IMR-90 (cell line): ENCODE data around the gene ATP6V1F. TPM values are rescaled to one million over a fixed set of nuclear protein-coding genes. Genes with fewer than 3 reads are reported as not detected.

Experiments used
- ATAC-seq: fragments of 200-7000 bp; cut with Tn5 transposase; 2 replicates; pipeline ENCODE4 v1.9.1; 2020; ENCODE audit warnings: low read depth, mild to moderate bottlenecking, moderate library complexity
- BruUV-seq: library from RNA; stranded (reverse); fragments of 400-500 nt; replicated peaks from 2 replicates; lab custom pipeline; 2021; lab: Mats Ljungman, UMichigan
- CTCF ChIA-PET: fragments of 300-600 bp; formaldehyde crosslinking; extraction: SDS; loops from one replicate; lab custom pipeline; 2021; ENCODE audit warnings: antibody characterized with exemption; lab: Yijun Ruan, JAX
- POLR2A ChIA-PET: fragments of 300-600 bp; sonication (Branson Sonifier 250); formaldehyde crosslinking; loops from one replicate; lab custom pipeline; 2022; ENCODE audit warnings: antibody characterized with exemption; ENCODE audit not compliant: unreplicated experiment; lab: Charles Lee
- DNase-seq: peaks from one replicate; pipeline ENCODE4 v3.0.0; 2013
- H2AFZ ChIP-seq: replicated peaks from 2 replicates; pipeline ENCODE3; 2013; ENCODE audit warnings: low read length, mild to moderate bottlenecking; ENCODE audit not compliant: poor library complexity
- H2AK5ac ChIP-seq: 2 replicates; pipeline ENCODE4 v1.6.1; 2013; ENCODE audit warnings: low read depth, low read length, inconsistent platforms
- H2AK9ac ChIP-seq: replicated peaks from 2 replicates; pipeline ENCODE3; 2013; ENCODE audit warnings: mild to moderate bottlenecking, low read depth, low read length, moderate library complexity; ENCODE audit not compliant: poor library complexity
- H2BK120ac ChIP-seq: 2 replicates; pipeline ENCODE4 v1.6.1; 2013; ENCODE audit warnings: low read depth, low read length, inconsistent platforms
- H2BK15ac ChIP-seq: 3 replicates; pipeline ENCODE4 v1.6.1; 2013; ENCODE audit warnings: low read depth, low read length, inconsistent platforms
- H2BK20ac ChIP-seq: 2 replicates; pipeline ENCODE4 v1.6.1; 2013; ENCODE audit warnings: low read depth, mild to moderate bottlenecking, inconsistent platforms, low read length, moderate library complexity
- H2BK5ac ChIP-seq: 2 replicates; pipeline ENCODE4 v1.6.1; 2013; ENCODE audit warnings: mild to moderate bottlenecking, low read depth, low read length, inconsistent platforms; ENCODE audit not compliant: poor library complexity, severe bottlenecking
- H3K14ac ChIP-seq: replicated peaks from 2 replicates; pipeline ENCODE4 v1.6.1; 2013; ENCODE audit warnings: low read depth, low read length, inconsistent platforms
- H3K18ac ChIP-seq: 2 replicates; pipeline ENCODE4 v1.6.1; 2013; ENCODE audit warnings: low read depth, low read length, control low read depth
- H3K23ac ChIP-seq: 2 replicates; pipeline ENCODE4 v1.6.1; 2013; ENCODE audit warnings: low read depth, low read length, inconsistent platforms
- H3K27ac ChIP-seq: 2 replicates; pipeline ENCODE4 v1.5.1; 2013; ENCODE audit warnings: mild to moderate bottlenecking, control low read depth, low read length; ENCODE audit not compliant: insufficient read depth
- H3K27me3 ChIP-seq: 2 replicates; pipeline ENCODE4 v1.6.1; 2013; ENCODE audit warnings: low read length; ENCODE audit not compliant: control insufficient read depth, insufficient read depth
- H3K36me3 ChIP-seq: 2 replicates; pipeline ENCODE4 v1.6.1; 2013; ENCODE audit warnings: low read length, mixed read lengths; ENCODE audit not compliant: control insufficient read depth, insufficient read depth
- H3K4ac ChIP-seq: 2 replicates; pipeline ENCODE4 v1.6.1; 2013; ENCODE audit warnings: low read depth, low read length, inconsistent platforms
- H3K4me1 ChIP-seq: 2 replicates; pipeline ENCODE4 v1.6.1; 2013; ENCODE audit warnings: low read length, mixed read lengths; ENCODE audit not compliant: control insufficient read depth, insufficient read depth
- H3K4me2 ChIP-seq: 2 replicates; pipeline ENCODE4 v1.6.1; 2013; ENCODE audit warnings: low read depth, mild to moderate bottlenecking, control low read depth, low read length, moderate library complexity
- H3K4me3 ChIP-seq: 2 replicates; pipeline ENCODE4 v1.5.1; 2013; ENCODE audit warnings: low read depth, mild to moderate bottlenecking, control low read depth, low read length, moderate library complexity; ENCODE audit not compliant: insufficient read depth
- H3K56ac ChIP-seq: 2 replicates; pipeline ENCODE4 v1.6.1; 2013; ENCODE audit warnings: low read length, inconsistent platforms; ENCODE audit not compliant: insufficient read depth; ENCODE audit errors: extremely low read depth
- H3K79me1 ChIP-seq, 2 experiments: 2 replicates each; pipeline ENCODE4 v1.6.1; 2013; ENCODE audit warnings: low read length in 2 of 2, inconsistent platforms in 1 of 2, low read depth in 1 of 2
- H3K9ac ChIP-seq: 2 replicates; pipeline ENCODE4 v1.6.1; 2013; ENCODE audit warnings: low read depth, low read length, control low read depth
- H3K9me1 ChIP-seq: 2 replicates; pipeline ENCODE4 v1.6.1; 2013; ENCODE audit warnings: low read length, inconsistent platforms; ENCODE audit not compliant: insufficient read depth
- H3K9me3 ChIP-seq: 2 replicates; pipeline ENCODE4 v1.6.1; 2013; ENCODE audit warnings: low read length; ENCODE audit not compliant: control insufficient read depth, insufficient read depth
- H4K20me1 ChIP-seq: 2 replicates; pipeline ENCODE4 v1.6.1; 2013; ENCODE audit warnings: low read length, inconsistent platforms; ENCODE audit not compliant: insufficient read depth
- H4K5ac ChIP-seq: 2 replicates; pipeline ENCODE4 v1.6.1; 2013; ENCODE audit warnings: mild to moderate bottlenecking, low read depth, low read length, control low read depth
- H4K8ac ChIP-seq, 2 experiments: 2 replicates each; pipeline ENCODE4 v1.6.1; 2013; ENCODE audit warnings: low read depth in 2 of 2, low read length in 2 of 2, control low read depth in 1 of 2, inconsistent platforms in 1 of 2
- H4K91ac ChIP-seq: 2 replicates; pipeline ENCODE4 v1.6.1; 2013; ENCODE audit warnings: low read depth, low read length, inconsistent platforms; ENCODE audit not compliant: insufficient read depth
- MAFK ChIP-seq: IDR thresholded peaks from 2 replicates; pipeline ENCODE4 v1.6.1; 2012; ENCODE audit warnings: low read depth, low read length, improper control_type of control experiment
- SMC3 ChIP-seq: fragments of 150-350 bp; IDR thresholded peaks from 2 replicates; pipeline ENCODE4 v1.6.1; 2016; ENCODE audit warnings: low read depth, mild to moderate bottlenecking, antibody characterized with exemption, low read length, moderate library complexity
- WGBS, 2 experiments: methylation state at CpG; one replicate each; pipeline versions ENCODE4 v1.1.5 to v1.1.7; 2013; ENCODE audit warnings: missing lambda C conversion rate in 2 of 2; ENCODE audit not compliant: insufficient read length in 1 of 2; ENCODE audit errors: extremely low coverage in 2 of 2; 5-methylcytosine and 5-hydroxymethylcytosine counted together
- dilution Hi-C: fragments of 300-500 bp; cut with HindIII; formaldehyde crosslinking; loops from one replicate; pipeline ENCODE4 v1.14.3; 2018; ENCODE audit warnings: low sequenced_read_pairs; ENCODE audit not compliant: unreplicated experiment
- in situ Hi-C: fragments of 300-500 bp; cut with MboI; formaldehyde crosslinking; loops from 3 replicates; pipeline ENCODE4 v1.14.3; 2019; ENCODE audit warnings: low sequenced_read_pairs, inconsistent platforms, mixed read lengths
- intact Hi-C: fragments of 100-400 bp; cut with micrococcal nuclease; formaldehyde crosslinking; loops from 2 replicates; pipeline ENCODE4 v1.10.0; 2022
- polyA plus RNA-seq, 3 experiments: library from polyadenylated mRNA; depleted of rRNA; stranded (reverse); fragments of >200 nt; gene quantifications; 2 replicates each; pipeline ENCODE4 v1.2.3, GENCODE V29; 2012; ENCODE audit warnings: low replicate concordance in 1 of 3
- total RNA-seq: library from RNA; depleted of rRNA; stranded (reverse); fragments of >200 nt; gene quantifications from 2 replicates; pipeline ENCODE4 v1.2.3, GENCODE V29; 2012

The ATP6V1F gene
- total and polyA plus RNA-seq, 2 of the 4 experiments (the other 2 are of a cell fraction): 104 to 321 TPM

- ATAC-seq: no peak
- ChIA-PET POLR2A (no interaction called here), CTCF (no interaction called here)
- Histone ChIP-seq H2BK15ac (no peak overlapping the region), H2AFZ (no peak overlapping the region), H2AK5ac (no peak overlapping the region), H3K9me1 (no peaks in the 10 kb centered on the region), H3K9me3 (no peaks in the 10 kb centered on the region), H3K9ac (no peak overlapping the region), H4K20me1 (peaks cover 60% of the 10 kb centered on the region), H3K56ac (no peak overlapping the region), H2BK5ac (no peak overlapping the region), H3K18ac (no peak overlapping the region), H4K5ac (no peak overlapping the region), H3K27ac (no peak overlapping the region), H3K79me1 (peaks cover 39 to 77% of the 10 kb centered on the region in 2 experiments), H3K36me3 (peaks cover 96% of the 10 kb centered on the region), H4K8ac (no peak overlapping the region), H4K91ac (no peak overlapping the region), H2AK9ac (no peak overlapping the region), H3K4me3 (no peak overlapping the region), H3K14ac (no peak overlapping the region), H3K27me3 (no peaks in the 10 kb centered on the region), H2BK120ac (no peak overlapping the region), H3K4me1 (no peaks in the 10 kb centered on the region), H3K4me2 (no peak overlapping the region), H2BK20ac (no peak overlapping the region), H3K23ac (no peak overlapping the region), H3K4ac (no peak overlapping the region)
- no peak for DNase-seq
- no peak for TF ChIP-seq SMC3
- no peak for TF ChIP-seq MAFK
- in situ Hi-C loops: no loop called here
- intact Hi-C loops: no loop called here
- 100% methylated on average over 9 of the region's 17 CpGs; no CpG with 5 or more reads in 1 of the 2 experiments for WGBS, 2 experiments
- BruUV-seq: no TSS peak
- dilution Hi-C loops: no loop called here
Observed at GRCh38 chr7:128847721-128848211, 14.9 kb upstream of the ATP6V1F start.
